Measurements from ENCODE around the gene TCAIM.

DNA sequence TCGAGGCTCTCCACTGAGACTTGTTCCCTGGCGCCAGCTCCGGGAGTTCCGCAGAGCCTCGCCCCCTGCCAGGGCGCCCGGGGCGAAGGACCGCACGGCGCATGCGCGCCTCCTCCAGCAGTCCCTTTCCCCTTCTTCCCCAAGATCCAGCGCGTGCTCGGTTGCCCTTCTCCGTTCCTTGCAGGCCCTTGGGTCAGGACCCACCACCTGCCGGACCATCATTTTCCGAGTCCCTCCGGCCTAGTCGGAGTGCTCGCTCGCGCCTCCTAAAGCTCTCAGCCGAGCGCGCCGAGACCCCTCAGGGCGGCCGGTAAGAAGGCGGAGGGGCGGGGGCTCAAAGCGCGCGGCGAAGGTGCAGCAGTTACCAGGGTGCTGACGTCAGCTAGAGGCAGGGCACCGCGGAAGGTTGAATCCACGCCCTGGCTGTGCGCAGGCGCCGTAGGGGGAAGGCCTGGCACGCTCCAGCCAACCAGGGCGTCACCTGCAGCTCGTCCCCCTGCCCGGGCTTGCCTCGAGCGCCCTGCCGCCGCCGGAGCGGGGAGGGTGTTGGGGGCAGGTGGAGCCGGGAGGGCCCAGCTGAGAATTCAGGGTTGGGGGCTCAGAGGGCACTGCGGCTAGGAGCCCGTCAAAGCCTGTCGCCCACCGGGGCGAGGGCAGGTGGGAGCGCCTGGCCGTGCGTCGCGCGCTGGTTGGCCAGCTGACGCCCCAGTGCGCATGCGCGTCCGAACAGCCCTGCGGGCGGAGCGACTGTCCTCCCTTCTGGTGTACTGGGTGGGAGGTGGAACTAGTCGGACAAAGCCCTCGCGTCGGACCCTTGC lies at the start of gene TCAIM:
- TF ChIP-seq, protein P1, sequence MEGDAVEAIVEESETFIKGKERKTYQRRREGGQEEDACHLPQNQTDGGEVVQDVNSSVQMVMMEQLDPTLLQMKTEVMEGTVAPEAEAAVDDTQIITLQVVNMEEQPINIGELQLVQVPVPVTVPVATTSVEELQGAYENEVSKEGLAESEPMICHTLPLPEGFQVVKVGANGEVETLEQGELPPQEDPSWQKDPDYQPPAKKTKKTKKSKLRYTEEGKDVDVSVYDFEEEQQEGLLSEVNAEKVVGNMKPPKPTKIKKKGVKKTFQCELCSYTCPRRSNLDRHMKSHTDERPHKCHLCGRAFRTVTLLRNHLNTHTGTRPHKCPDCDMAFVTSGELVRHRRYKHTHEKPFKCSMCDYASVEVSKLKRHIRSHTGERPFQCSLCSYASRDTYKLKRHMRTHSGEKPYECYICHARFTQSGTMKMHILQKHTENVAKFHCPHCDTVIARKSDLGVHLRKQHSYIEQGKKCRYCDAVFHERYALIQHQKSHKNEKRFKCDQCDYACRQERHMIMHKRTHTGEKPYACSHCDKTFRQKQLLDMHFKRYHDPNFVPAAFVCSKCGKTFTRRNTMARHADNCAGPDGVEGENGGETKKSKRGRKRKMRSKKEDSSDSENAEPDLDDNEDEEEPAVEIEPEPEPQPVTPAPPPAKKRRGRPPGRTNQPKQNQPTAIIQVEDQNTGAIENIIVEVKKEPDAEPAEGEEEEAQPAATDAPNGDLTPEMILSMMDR (IDR thresholded peaks at IDR 0.05; ENCODE audit: low read depth, low read length, poor library complexity, severe bottlenecking) = no peak
- TF ChIP-seq EZH2phosphoT487 (IDR thresholded peaks at IDR 0.05; ENCODE audit: borderline replicate concordance, low read length) = no peak

All from DOHH2 (cell line).